ENCODE data around the gene KMT2C. TPM values are rescaled to one million over a fixed set of nuclear protein-coding genes. Genes with fewer than 3 reads are reported as not detected.

KMT2C gene
- total RNA-seq, result 36.2 and 43.0 TPM in 2 replicates

- peaks cover 20% of the 10 kb centered on the region for H4K20me1 ChIP-seq (ENCODE audit: insufficient read depth, low read length)
- no peak for TF ChIP-seq CTCF (IDR thresholded peaks at IDR 0.05; ENCODE audit: extremely low read depth, low read depth, low read length)
- peak; percentile 94 for DNase-seq (ENCODE audit: insufficient read length, low spot score, missing footprints)
- no peaks in the 10 kb centered on the region for H3K36me3 ChIP-seq (ENCODE audit: insufficient read depth, low read length)
- H3K27me3 ChIP-seq (ENCODE audit: insufficient read depth, low read length), result no peaks in the 10 kb centered on the region
- peaks cover 11% of the 10 kb centered on the region for H3K4me1 ChIP-seq (ENCODE audit: insufficient read depth, low read length)
- no peaks in the 10 kb centered on the region for H3K9me3 ChIP-seq (ENCODE audit: low read depth, low read length)
- peak within 1 kb of the TSS; percentile 81 for H2AFZ ChIP-seq (ENCODE audit: low read length)
- H3K4me3 ChIP-seq (ENCODE audit: insufficient read depth, low read length), result peak within 1 kb of the TSS; percentile 80
- peak within 1 kb of the TSS; percentile 90 for H3K27ac ChIP-seq (ENCODE audit: low read depth, low read length)
- H3K4me2 ChIP-seq (ENCODE audit: insufficient read depth, low read length), result peak within 1 kb of the TSS; percentile 96
- H3K79me2 ChIP-seq (ENCODE audit: insufficient read depth, low read length), result peaks cover 42% of the 10 kb centered on the region
These were observed at the start of gene KMT2C for GRCh38 chr7:152435384-152436110. TSS of gene KMT2C (minus strand) at chr7:152436003. CDS start at chr7:152435786, 217 bp downstream.

GRCh38 chr7:152481082-152481481 is 45.3 kb upstream of the KMT2C start:
- Histone ChIP-seq H3K79me2 (ENCODE audit: insufficient read depth, low read length) (no peaks in the 10 kb centered on the region), H3K36me3 (ENCODE audit: insufficient read depth, low read length) (no peaks in the 10 kb centered on the region), H3K4me3 (ENCODE audit: insufficient read depth, low read length) (no peak overlapping the region), H2AFZ (ENCODE audit: low read length) (no peak overlapping the region), H3K4me1 (ENCODE audit: insufficient read depth, low read length) (no peaks in the 10 kb centered on the region), H3K27me3 (ENCODE audit: insufficient read depth, low read length) (no peaks in the 10 kb centered on the region), H3K27ac (ENCODE audit: low read depth, low read length) (no peak overlapping the region), H3K4me2 (ENCODE audit: insufficient read depth, low read length) (no peak overlapping the region), H3K9me3 (ENCODE audit: low read depth, low read length) (no peaks in the 10 kb centered on the region), H4K20me1 (ENCODE audit: insufficient read depth, low read length) (no peaks in the 10 kb centered on the region)
- no peak for DNase-seq (ENCODE audit: insufficient read length, low spot score, missing footprints)
- no peak for TF ChIP-seq CTCF (IDR thresholded peaks at IDR 0.05; ENCODE audit: extremely low read depth, low read depth, low read length)

GRCh38 chr7:152480664-152481063 is 44.9 kb upstream of the KMT2C start:
- Histone ChIP-seq H3K27me3 (ENCODE audit: insufficient read depth, low read length) (no peaks in the 10 kb centered on the region), H3K36me3 (ENCODE audit: insufficient read depth, low read length) (no peaks in the 10 kb centered on the region), H3K79me2 (ENCODE audit: insufficient read depth, low read length) (no peaks in the 10 kb centered on the region), H3K4me1 (ENCODE audit: insufficient read depth, low read length) (no peaks in the 10 kb centered on the region), H3K4me2 (ENCODE audit: insufficient read depth, low read length) (no peak overlapping the region), H3K4me3 (ENCODE audit: insufficient read depth, low read length) (no peak overlapping the region), H3K9me3 (ENCODE audit: low read depth, low read length) (no peaks in the 10 kb centered on the region), H3K27ac (ENCODE audit: low read depth, low read length) (no peak overlapping the region), H4K20me1 (ENCODE audit: insufficient read depth, low read length) (no peaks in the 10 kb centered on the region), H2AFZ (ENCODE audit: low read length) (no peak overlapping the region)
- no peak for DNase-seq (ENCODE audit: insufficient read length, low spot score, missing footprints)
- no peak for TF ChIP-seq CTCF (IDR thresholded peaks at IDR 0.05; ENCODE audit: extremely low read depth, low read depth, low read length)

- DNase-seq (ENCODE audit: insufficient read length, low spot score, missing footprints), result no peak
- no peak for TF ChIP-seq CTCF (IDR thresholded peaks at IDR 0.05; ENCODE audit: extremely low read depth, low read depth, low read length)
- H3K36me3 ChIP-seq (ENCODE audit: insufficient read depth, low read length), result no peaks in the 10 kb centered on the region
- H3K27me3 ChIP-seq (ENCODE audit: insufficient read depth, low read length), result no peaks in the 10 kb centered on the region
- no peak overlapping the region for H3K27ac ChIP-seq (ENCODE audit: low read depth, low read length)
- no peak overlapping the region for H3K4me3 ChIP-seq (ENCODE audit: insufficient read depth, low read length)
- H3K79me2 ChIP-seq (ENCODE audit: insufficient read depth, low read length), result no peaks in the 10 kb centered on the region
- H3K9me3 ChIP-seq (ENCODE audit: low read depth, low read length), result no peaks in the 10 kb centered on the region
- H2AFZ ChIP-seq (ENCODE audit: low read length), result no peak overlapping the region
- H3K4me1 ChIP-seq (ENCODE audit: insufficient read depth, low read length), result no peaks in the 10 kb centered on the region
- no peaks in the 10 kb centered on the region for H4K20me1 ChIP-seq (ENCODE audit: insufficient read depth, low read length)
- no peak overlapping the region for H3K4me2 ChIP-seq (ENCODE audit: insufficient read depth, low read length)
These were observed 43.8 kb upstream of the KMT2C start for GRCh38 chr7:152479595-152479994.
